ENCODE data around the gene GPR21.

GPR21 gene

GRCh38 chr9:123058834-123059233 is 25.4 kb downstream of the GPR21 start:
- no peak for TF ChIP-seq CTCF (IDR thresholded peaks at IDR 0.05; ENCODE audit: extremely low read depth, insufficient read depth, missing control alignments)
- no peak for DNase-seq (ENCODE audit: low spot score)
- in situ Hi-C loops (cut with MboI; ENCODE audit: low pct_unique_long_range_greater_than_20kb, low sequenced_read_pairs, unreplicated experiment), result no loop called here

GRCh38 chr9:123059472-123060220 is 26.2 kb downstream of the GPR21 start:
- TF ChIP-seq CTCF (IDR thresholded peaks at IDR 0.05; ENCODE audit: extremely low read depth, insufficient read depth, missing control alignments), result no peak
- in situ Hi-C loops (cut with MboI; ENCODE audit: low pct_unique_long_range_greater_than_20kb, low sequenced_read_pairs, unreplicated experiment), result no loop called here
- no peak for DNase-seq (ENCODE audit: low spot score)

GRCh38 chr9:123061216-123061615 is 27.7 kb downstream of the GPR21 start:
- DNase-seq (ENCODE audit: low spot score), result no peak
- no peak for TF ChIP-seq CTCF (IDR thresholded peaks at IDR 0.05; ENCODE audit: extremely low read depth, insufficient read depth, missing control alignments)
- in situ Hi-C loops (cut with MboI; ENCODE audit: low pct_unique_long_range_greater_than_20kb, low sequenced_read_pairs, unreplicated experiment), result no loop called here

- in situ Hi-C loops (cut with MboI; ENCODE audit: low pct_unique_long_range_greater_than_20kb, low sequenced_read_pairs, unreplicated experiment), result no loop called here
- TF ChIP-seq CTCF (IDR thresholded peaks at IDR 0.05; ENCODE audit: extremely low read depth, insufficient read depth, missing control alignments), result no peak
- no peak for DNase-seq (ENCODE audit: low spot score)
Measured at GRCh38 chr9:123062351-123063176, 29.1 kb downstream of the GPR21 start.

GRCh38 chr9:123063177-123063598 is 29.7 kb downstream of the GPR21 start:
- in situ Hi-C loops (cut with MboI; ENCODE audit: low pct_unique_long_range_greater_than_20kb, low sequenced_read_pairs, unreplicated experiment), result no loop called here
- TF ChIP-seq CTCF (IDR thresholded peaks at IDR 0.05; ENCODE audit: extremely low read depth, insufficient read depth, missing control alignments), result no peak
- DNase-seq (ENCODE audit: low spot score), result no peak

GRCh38 chr9:123063896-123064295 is 30.4 kb downstream of the GPR21 start:
- in situ Hi-C loops (cut with MboI; ENCODE audit: low pct_unique_long_range_greater_than_20kb, low sequenced_read_pairs, unreplicated experiment), result no loop called here
- no peak for DNase-seq (ENCODE audit: low spot score)
- TF ChIP-seq CTCF (IDR thresholded peaks at IDR 0.05; ENCODE audit: extremely low read depth, insufficient read depth, missing control alignments), result no peak

Measured in GM13977 (cell line).